GM23248 (cell line): ENCODE results near the gene SLF1.

ENCODE experiments used
- EZH2 ChIP-seq: fragments of 200-600 bp; sonication (generic); IDR thresholded peaks from 2 replicates; pipeline ENCODE4 v1.6.1; 2018; ENCODE audit warnings: antibody characterized with exemption, mild to moderate bottlenecking; ENCODE audit not compliant: insufficient read depth, poor library complexity, severe bottlenecking
- EZH2phosphoT487 ChIP-seq: fragments of 200-600 bp; sonication (generic); IDR thresholded peaks from 2 replicates; pipeline ENCODE4 v1.6.1; 2018; ENCODE audit warnings: antibody characterized with exemption, moderate library complexity, mild to moderate bottlenecking, low read depth; ENCODE audit not compliant: insufficient read depth

GRCh38 chr5:94694671-94695070, 76.2 kb downstream of the SLF1 start:
- TF ChIP-seq EZH2 (no peak), EZH2phosphoT487 (no peak)
